GM21528 (cell line): ENCODE results near the gene CACNB4.

Source experiments
- ATAC-seq: cut with Tn5 transposase; IDR thresholded peaks from one replicate; pipeline ENCODE4 v1.9.1; 2021; ENCODE audit warnings: mild to moderate bottlenecking, moderate library complexity; ENCODE audit not compliant: unreplicated experiment, low FRiP score

CACNB4 gene

DNA sequence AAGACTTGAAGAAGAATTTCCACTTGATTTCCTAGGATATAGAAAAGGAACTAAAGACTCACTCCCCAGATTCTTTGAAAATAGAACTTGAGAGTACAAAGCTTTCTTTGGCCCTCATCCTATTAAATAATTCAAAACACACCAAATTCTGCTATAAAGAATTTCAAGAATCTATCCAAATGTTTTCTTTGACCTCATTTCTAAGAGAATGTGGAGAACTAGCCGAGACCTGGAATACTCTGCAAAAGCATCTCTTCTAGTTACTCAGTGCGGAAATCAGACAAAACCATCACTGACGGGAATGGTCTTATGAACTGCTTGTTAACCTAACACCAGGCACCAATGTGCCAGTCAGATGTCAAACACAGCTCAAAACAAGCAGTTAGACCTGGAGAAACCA lies 226.4 kb downstream of the CACNB4 start:
- ATAC-seq: no peak

DNA sequence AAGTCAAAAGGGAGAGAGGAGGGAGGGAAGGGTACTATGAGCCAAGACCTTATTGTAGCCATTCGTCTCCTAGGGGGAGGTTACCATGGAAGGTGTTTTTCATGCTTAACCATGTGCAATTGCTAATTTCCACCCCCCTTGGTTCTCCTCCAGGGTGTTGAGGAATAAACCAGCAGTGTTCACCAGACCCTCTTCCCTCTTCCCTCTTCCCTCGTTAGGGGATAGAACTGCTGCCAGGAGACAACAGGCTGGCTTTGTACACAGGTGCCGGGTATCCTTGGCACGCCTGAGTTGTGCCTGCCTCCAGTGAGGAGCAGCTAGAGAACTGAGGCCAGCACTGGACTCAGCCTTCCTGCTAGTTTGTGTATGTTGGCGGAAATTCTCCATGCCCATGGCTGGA lies 229.6 kb downstream of the CACNB4 start:
- ATAC-seq: no peak

DNA sequence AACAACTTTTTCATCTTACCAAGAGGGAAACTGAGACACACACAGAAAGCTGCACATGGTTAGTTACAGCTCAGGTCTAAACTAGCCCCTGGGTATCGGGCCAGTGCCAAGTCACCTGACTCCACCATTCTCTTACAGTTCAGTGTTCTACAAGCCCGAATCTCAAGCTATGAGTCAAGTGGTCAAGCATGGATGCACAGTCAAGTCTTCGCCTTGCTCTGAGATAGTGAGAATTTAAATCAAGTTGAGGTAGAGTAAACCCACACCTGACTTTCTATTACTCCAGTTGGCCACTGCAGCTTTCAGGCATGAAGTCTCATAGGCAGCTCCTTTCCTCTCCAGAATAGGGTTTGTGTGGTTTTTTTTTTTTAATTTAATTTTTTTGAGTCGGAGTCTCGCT lies 236.1 kb downstream of the CACNB4 start:
- peak; percentile 100 for ATAC-seq

DNA sequence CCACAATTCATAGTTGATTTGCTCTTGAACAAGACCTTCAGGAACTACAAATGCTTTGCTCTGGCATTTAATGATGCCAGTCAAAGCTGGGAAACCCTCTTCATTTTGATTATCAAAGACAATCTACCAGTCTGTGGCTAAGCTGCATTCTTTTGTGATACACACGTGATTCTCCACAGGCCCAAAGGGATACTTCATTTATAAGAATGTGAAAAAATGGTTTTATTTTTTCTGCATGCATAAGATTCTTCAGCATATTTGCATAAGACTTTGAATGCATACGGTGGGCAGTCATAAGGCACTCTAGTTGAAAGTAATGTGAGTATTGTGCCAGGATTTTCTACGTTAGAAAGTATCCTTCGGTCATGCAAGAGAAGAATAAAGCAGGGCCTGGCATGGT lies 237.7 kb downstream of the CACNB4 start:
- ATAC-seq: no peak

DNA sequence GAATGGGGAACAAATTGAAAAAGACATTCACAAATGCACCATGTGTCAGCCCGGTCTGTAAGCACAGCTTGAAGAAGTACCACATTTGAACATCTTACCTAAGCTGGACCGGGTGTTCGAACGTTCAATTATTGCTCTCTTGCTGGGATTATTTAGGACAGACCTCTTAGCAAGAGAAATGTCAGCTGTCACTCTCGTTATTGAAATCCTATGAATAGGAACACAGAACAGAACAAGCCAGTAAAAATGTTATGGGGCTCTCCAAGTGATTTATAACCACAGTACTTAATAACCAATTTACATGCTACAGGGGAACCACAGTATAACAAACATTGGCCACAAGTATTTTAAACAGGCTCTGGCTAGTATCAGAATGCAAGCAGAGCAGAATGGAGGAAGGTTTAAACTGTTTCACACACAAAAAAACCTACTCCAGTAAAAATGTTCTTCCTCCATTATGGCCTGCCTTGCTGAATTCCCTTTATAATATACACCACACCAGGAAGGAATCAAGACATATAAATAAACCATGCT lies 238.2 kb downstream of the CACNB4 start:
- no peak for ATAC-seq

DNA sequence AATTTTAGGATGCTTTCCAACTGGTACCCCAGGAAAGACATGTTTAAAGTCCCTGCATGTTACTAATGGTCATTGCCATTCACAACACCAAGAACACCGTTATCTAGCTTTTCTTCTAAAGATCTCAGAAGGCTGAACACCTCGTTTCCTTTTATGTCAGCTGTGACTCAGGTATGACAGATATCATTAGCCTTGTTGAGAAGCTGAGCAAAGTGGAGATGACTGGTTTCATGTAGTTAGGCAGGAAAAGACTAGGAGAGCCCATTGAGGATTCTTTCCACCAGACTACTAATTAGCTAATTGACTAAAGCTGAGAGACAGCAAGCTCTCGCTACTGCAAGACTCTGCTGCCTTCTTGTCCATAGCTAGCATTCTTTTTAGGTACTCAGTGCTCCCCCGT lies 238.6 kb downstream of the CACNB4 start:
- ATAC-seq: no peak

DNA sequence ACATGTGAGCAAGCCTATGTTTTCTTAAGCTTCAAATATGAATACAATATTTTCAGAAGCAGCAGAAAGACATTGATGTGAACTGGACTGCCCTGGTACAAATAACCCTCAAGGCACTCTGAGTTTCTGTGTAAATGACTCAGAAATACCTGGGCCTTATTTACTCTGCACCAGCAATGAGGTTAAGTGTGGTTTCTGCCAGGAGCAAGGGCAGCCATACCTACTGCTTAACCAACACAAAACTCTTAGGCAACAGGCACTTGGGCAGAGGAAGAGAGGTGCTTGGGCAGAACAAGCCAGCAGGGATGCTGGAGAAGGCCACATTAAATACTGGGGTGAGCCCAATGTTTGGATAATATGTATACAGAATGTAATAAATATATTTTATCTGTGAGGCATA lies 241.2 kb downstream of the CACNB4 start:
- no peak for ATAC-seq

DNA sequence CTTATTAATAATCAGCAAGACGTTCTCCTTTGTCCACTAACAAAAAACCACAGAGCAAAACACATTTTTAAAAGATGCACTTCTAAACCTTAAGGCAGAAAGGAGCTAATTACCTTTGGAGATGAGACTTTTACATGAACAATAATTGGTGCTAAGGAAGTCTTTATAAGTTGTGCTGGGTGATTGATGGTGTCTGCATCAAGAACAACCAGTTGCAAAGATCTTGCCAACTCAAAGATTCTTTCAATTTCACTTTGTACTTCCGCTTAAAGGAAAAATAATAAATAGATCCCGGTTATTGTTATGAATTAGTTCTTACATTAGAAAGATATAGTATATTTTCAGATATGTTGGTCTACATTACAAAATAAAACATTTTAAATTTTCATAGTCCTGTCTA lies 243.7 kb downstream of the CACNB4 start:
- ATAC-seq: no peak

DNA sequence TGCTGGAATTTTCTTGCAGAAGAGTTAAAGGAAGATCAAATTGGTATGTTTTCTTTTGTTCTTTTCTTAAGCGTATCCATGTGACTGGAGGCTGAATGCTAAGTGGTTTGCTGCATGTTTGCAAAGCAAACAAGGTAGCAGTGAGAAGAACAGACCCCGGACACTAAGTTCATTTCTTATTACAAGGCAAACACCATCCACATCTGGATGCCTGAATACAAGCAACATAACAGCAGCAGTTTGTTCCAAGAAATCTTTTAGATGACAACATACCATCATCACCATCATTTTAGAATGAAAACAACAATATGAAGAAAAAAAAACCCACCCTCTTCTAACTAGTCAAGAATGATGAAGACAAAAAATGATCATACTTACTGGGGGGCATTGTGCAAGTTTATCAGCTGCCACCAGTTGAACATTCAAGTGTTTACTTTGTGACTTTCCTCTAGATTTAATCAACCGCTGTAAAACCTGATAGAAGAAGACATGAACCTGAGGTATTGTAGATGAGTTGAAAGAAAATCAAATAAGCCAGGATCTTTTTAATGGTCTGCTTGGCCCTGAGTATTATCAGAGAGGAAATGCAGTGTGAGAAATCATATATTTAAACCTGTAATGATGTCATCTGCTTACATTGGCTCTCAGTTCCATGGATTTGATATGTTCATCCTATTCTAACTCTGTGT lies 245.6 kb downstream of the CACNB4 start:
- ATAC-seq: no peak

DNA sequence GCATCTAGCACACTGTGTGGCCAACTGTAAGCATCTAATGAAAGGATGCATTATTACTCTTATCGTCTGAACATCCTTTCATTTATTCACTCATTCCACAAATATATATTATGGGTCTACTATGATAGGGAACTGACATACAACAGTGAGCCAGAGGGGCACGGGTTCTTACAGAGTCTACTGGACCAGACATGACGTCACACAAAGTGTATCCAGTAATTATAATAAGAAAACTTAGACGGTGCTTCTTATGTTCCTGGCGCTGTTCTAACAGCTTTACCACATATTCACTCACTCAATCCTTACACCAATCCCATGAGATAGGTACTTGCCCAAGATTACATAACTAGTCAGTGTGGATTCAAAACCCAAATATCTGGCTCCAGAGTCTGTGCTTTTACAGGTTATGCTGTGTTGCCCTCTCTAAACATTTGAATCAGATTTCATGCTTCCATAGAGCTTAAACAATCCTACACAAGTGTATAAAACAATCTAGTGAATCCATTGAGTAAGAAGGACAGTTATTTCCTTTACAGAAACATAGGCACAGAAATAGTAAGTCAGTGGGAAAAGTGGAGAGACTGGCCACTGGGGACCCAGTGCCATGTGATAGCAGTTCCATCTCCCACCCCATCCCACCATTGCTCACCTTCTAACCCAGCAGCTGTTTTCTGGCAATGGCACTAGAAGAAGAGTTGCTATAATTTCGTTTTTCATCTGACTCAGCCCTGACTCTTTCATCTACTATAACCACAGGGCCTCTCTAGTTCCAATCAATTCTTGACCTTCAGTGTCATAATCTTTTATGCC lies 246.4 kb downstream of the CACNB4 start:
- no peak for ATAC-seq

DNA sequence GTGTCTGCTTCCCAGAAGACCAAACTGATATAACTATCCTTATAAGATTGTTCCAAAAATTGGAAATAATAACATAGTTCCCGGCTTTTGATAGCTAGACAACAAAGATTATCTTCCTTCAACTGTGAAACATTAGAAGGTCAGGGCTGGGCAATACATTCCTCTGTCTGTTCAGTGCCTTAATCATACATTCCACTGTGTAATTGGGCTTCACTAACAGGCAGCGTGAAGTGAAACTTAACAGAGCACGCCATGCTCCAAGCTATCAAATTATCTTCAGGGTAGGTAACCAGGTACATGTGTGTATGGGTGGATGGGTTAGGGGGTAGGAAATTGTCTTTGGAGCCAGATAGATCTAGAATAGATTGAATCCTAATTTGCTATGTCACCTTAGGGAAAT lies 247.1 kb downstream of the CACNB4 start:
- no peak for ATAC-seq

DNA sequence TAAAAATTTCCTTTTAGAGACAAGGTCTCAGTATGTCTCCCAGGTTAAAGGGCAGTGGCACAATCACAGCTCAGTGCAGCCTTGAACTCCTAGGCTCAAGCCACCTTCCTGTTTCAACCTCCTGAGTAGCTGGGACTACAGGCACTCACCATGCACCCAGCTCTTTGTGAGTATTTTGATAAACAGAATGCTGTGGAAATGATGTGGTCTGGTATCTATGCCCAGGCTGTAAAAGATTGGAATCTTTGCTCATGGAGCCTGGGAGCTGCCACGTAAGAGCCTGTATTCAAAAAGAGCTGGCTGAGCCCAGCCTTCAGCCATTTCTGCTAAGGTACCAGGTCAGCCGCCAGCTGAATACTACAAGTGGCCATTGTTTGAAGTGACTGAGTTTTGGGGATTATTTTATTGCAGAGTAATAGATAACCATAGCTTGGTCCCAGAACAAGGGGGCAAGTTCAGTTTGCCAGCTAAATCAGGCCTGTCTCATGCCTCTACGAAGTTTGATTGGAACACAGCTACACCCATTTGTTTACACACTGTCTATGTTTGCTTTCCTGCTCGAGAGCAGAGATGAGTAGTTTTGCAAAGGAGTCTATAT lies 249.3 kb downstream of the CACNB4 start:
- no peak for ATAC-seq

DNA sequence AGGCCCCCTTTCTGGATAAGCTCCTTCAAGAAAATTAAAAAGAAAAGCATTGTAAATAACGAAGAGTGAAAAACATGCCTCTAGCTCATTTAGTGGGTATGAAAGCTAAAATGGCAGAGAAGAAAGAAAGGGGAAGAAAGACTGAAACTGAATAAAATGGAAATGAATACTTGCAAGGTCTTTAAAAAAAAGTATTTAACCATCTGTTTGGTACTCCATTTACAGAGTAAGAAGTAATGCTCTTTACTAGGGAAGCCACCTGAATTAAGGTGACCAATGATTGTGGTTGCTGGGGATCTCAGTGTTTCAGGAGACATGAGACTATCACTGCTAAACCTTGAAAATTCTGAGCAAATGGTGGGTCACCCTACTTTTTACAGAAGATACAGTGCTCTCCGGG lies 253.0 kb downstream of the CACNB4 start:
- ATAC-seq: peak; percentile 59

DNA sequence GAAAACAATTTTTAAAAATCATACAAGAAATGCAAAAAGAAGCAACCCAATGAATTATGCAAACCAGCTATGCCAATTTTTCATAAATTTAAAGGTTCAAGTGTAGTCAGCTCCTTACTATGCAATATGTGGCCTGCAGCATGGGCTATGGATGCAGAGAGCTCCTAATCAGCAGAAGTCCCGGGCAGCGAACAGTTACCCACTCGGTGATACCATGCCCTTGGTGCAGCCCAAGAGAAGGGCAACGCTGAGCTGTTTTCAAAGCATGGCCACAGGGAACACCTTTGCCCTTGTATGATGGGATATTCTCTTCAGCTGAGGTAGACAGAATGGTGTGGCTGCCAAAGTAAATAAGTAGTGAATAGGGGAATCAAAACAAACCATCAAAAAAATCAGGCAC lies 253.4 kb downstream of the CACNB4 start:
- ATAC-seq: no peak

DNA sequence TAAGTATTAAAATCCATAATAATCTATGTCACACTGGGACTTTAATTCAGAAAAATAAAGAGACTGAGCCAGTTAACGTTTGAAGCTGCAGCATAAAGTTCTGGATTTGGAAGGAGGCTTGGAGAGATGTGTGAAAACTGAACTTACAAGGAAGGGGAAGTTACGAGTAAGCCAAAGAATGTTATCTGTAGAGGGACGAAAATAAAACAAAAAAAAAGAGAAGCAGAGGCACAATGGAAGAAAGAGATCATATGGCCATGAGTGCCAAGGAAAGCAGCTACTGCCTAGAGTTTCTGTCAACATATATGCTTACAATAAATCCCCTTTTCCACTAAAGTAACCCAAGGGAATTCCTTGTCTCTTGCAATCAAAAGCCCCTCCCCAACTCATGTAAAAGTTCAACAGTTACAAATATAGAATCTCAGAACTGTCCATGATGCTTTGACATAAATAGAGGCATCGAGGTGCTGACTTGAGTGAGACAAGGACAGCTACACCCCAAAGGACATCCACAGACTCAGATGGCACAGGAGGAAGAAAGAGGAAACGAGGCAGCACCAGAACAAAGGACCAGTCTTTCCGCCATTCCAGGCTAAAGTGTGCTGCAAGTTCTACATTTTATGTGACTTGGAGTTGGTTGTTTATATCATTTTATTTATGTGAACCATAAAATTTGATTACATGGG lies 254.5 kb downstream of the CACNB4 start:
- no peak for ATAC-seq

DNA sequence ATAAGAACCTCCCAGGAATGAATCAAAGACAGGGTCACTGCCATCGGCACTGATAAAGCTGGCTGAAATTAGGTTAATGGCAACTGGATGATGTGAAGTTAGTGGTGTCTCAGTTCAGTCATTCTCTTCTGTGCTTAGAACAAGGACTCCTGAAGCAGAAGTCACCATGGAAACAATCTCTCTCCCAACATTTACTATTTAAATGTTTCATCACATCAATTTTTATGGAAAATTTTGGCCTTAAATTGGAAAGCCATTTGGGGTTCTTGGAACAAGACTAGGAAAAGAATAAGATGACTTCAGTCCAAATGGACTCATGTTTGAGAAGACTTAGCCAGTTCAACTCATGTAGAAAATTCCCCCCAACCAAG lies 255.2 kb downstream of the CACNB4 start:
- no peak for ATAC-seq

DNA sequence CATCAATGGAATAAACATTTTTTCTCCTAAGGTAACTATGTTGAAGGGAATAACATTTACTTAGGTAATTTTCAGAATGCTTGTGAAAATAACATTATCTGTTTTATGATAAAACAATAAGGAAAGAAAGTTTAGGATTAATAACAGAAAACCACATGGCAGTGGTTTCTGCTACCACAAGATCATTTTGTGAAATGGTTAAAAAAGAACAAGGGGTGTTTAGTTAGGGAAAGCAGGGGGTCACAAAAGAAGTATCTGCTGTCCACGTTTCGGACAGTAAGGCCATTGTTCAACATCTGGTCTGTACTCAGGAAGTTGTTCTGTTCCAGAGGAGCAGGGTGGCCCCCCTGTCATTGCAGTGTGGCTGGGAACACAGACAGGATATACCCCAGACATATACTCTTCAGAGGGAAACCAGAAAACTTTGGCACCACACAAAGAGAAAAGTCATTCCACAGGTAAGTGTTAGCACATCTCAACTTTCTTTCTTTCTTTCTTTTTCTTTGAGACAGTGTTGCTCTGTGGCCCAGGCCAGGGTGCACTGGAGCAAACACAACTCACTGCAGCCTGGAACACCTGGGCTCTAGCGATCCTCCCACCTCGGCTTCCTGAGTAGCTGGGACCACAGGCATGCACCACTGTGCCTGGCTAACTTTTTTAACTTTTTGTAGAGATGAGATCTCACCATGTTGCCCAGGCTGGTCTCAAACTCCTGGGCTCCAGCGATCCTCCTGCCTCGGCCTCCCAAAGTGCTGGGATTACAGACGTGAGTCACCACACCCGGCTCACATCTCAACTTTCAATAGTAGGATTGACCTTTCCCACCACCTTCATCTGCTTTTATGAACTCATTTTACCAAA lies 255.8 kb downstream of the CACNB4 start:
- no peak for ATAC-seq

DNA sequence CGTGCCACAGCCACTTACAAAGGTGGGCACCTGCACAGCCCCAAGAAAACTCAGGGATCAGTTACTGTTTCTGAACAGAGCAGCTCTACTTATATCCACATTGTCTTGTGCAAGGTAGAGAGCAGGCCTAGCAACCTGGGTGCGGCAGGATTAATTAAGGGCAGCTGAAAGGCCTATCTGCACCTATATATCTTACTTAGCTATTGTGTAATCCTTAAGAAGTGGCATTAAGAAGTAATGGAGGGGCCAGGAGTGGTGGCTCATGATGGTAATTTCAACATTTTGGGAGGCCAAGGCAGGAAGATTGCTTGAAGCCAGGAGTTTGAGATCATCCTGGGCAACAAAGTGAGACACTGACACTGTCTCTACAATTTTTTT lies 257.8 kb downstream of the CACNB4 start:
- ATAC-seq: no peak

DNA sequence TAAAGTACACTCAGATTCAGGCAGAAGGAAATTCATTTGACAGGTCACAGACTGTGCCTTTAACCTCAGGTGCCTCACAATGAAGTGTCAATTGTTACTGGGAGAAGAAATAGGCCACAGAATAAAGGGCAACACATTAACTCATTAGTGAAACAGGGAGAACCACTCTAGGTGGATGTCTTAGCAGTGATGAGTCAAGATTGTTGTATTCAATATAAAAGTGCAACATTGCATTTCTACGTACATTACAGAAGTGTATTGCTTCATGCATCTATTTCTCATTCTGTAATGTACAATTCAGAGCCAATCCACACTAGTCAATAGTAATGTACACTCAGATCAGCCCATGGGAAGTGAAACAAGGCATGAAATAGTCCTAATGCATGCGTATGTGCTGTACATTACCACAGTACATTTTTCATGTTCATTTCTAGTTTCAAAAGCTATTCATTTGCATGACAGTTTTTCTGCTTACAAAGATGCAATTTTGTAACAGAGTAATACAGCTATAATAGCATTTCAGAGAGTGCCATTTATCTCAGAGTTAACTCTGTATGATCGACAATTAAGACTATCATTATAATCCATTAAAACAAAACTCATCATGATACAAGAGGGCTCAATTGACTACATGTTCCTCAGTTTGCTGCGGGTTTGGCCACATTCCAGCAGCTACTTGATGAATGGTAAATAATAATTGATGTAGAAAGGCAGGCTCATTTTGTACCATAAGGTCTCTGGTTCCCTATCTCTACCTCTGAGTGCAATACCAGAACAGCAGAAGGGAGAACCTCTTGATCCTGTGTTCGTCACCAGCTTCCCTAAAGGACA lies 258.4 kb downstream of the CACNB4 start:
- peak; percentile 98 for ATAC-seq
